ENCODE data around the gene HOOK2.

Gene HOOK2

DNA sequence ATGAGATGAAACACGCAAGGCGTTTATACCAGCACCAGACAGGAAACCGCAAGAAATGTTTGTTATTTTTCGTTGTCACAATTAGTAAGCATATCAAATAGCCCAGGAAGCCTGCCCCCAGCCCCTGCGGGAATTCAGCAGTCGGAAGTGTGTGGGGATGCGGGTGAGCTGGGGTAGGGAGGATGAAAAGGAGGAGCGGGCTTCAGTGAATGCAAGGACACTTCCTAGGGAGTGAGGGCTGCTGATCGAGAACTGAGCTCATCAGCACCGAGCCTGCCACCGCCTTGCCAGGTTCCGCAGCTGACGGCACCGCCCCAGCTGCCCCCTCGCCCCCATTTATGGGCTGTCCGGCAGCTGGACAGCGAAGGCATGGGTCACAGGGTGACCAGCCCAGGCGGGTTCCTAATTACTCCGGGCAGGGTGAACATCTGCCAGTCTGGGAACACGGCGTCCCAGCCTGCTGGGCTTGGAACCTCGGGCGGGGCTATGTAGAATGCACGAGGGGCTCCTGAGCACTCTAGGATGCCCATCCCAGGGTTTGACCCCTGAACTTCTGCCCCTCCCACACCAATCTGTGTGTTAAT, 25.3 kb downstream of the HOOK2 start:
- Histone ChIP-seq H3K36me3 (ENCODE audit: insufficient read depth, low read length) (peaks cover 6% of the 10 kb centered on the region; the same call in 1 of the 2 replicates), H3K9ac (ENCODE audit: low read depth, low read length, poor library complexity, severe bottlenecking) (no peak overlapping the region), H3K9me3 (ENCODE audit: insufficient read depth, low read depth, low read length) (peaks cover 3% of the 10 kb centered on the region; the same call in 1 of the 2 replicates), H3K4me1 (ENCODE audit: insufficient read depth, low read length, poor library complexity, severe bottlenecking) (no peaks in the 10 kb centered on the region), H2AFZ (ENCODE audit: low read length) (no peak overlapping the region), H3K27me3 (ENCODE audit: insufficient read depth, low read length, poor library complexity, severe bottlenecking) (no peaks in the 10 kb centered on the region), H4K20me1 (ENCODE audit: insufficient read depth, low read length, poor library complexity, severe bottlenecking) (no peaks in the 10 kb centered on the region), H3K9me2 (replicated peaks; ENCODE audit: low read depth, low read length) (no peaks in the 10 kb centered on the region), H3K4me2 (ENCODE audit: low read depth, low read length, poor library complexity, severe bottlenecking) (no peak overlapping the region), H3F3A (ENCODE audit: low read depth) (no peaks in the 10 kb centered on the region), H3K79me2 (ENCODE audit: insufficient read depth, low read length) (no peaks in the 10 kb centered on the region), H3K4me3 (ENCODE audit: low read length, poor library complexity, severe bottlenecking) (no peak overlapping the region)
- TF ChIP-seq EZH2phosphoT487 (IDR thresholded peaks at IDR 0.05; ENCODE audit: borderline replicate concordance): no peak
- TF ChIP-seq, protein P1, sequence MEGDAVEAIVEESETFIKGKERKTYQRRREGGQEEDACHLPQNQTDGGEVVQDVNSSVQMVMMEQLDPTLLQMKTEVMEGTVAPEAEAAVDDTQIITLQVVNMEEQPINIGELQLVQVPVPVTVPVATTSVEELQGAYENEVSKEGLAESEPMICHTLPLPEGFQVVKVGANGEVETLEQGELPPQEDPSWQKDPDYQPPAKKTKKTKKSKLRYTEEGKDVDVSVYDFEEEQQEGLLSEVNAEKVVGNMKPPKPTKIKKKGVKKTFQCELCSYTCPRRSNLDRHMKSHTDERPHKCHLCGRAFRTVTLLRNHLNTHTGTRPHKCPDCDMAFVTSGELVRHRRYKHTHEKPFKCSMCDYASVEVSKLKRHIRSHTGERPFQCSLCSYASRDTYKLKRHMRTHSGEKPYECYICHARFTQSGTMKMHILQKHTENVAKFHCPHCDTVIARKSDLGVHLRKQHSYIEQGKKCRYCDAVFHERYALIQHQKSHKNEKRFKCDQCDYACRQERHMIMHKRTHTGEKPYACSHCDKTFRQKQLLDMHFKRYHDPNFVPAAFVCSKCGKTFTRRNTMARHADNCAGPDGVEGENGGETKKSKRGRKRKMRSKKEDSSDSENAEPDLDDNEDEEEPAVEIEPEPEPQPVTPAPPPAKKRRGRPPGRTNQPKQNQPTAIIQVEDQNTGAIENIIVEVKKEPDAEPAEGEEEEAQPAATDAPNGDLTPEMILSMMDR (conservative IDR thresholded peaks at IDR 0.05; ENCODE audit: low read length): no peak

DNA sequence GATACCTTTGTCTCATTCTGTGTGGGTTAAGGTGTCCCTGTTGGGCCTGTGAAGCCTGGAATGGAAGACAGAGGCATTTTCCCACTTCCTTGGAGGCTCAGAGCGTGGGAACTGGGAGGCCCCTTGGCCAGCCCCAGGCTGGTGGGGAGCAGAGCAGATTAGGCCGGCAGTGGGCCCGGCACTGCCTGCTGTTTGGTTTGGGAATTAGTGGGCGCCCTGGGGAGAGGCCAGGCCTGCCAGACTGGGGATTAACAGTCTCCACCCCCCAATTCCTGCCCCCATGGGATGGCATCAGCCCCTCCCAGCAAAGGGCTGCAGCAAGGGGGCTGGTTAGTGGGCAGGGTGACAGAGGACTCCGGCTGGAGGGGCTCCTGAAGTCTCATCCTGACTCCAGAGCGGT, 26.9 kb downstream of the HOOK2 start:
- H3K9me3 ChIP-seq (ENCODE audit: insufficient read depth, low read depth, low read length): peaks cover 3% of the 10 kb centered on the region; the same call in 1 of the 2 replicates
- H3K9me2 ChIP-seq (replicated peaks; ENCODE audit: low read depth, low read length): no peaks in the 10 kb centered on the region
- H2AFZ ChIP-seq (ENCODE audit: low read length): no peak overlapping the region
- TF ChIP-seq EZH2phosphoT487 (IDR thresholded peaks at IDR 0.05; ENCODE audit: borderline replicate concordance): no peak
- TF ChIP-seq, protein P1 (conservative IDR thresholded peaks at IDR 0.05; ENCODE audit: low read length): no peak
- no peak overlapping the region for H3K9ac ChIP-seq (ENCODE audit: low read depth, low read length, poor library complexity, severe bottlenecking)
- H3F3A ChIP-seq (ENCODE audit: low read depth): no peaks in the 10 kb centered on the region
- no peaks in the 10 kb centered on the region for H3K79me2 ChIP-seq (ENCODE audit: insufficient read depth, low read length)
- no peaks in the 10 kb centered on the region for H3K27me3 ChIP-seq (ENCODE audit: insufficient read depth, low read length, poor library complexity, severe bottlenecking)
- no peak overlapping the region for H3K4me2 ChIP-seq (ENCODE audit: low read depth, low read length, poor library complexity, severe bottlenecking)
- H3K4me3 ChIP-seq (ENCODE audit: low read length, poor library complexity, severe bottlenecking): no peak overlapping the region
- H3K4me1 ChIP-seq (ENCODE audit: insufficient read depth, low read length, poor library complexity, severe bottlenecking): no peaks in the 10 kb centered on the region
- no peaks in the 10 kb centered on the region for H4K20me1 ChIP-seq (ENCODE audit: insufficient read depth, low read length, poor library complexity, severe bottlenecking)
- H3K36me3 ChIP-seq (ENCODE audit: insufficient read depth, low read length): peaks cover 6% of the 10 kb centered on the region; the same call in 1 of the 2 replicates

DNA sequence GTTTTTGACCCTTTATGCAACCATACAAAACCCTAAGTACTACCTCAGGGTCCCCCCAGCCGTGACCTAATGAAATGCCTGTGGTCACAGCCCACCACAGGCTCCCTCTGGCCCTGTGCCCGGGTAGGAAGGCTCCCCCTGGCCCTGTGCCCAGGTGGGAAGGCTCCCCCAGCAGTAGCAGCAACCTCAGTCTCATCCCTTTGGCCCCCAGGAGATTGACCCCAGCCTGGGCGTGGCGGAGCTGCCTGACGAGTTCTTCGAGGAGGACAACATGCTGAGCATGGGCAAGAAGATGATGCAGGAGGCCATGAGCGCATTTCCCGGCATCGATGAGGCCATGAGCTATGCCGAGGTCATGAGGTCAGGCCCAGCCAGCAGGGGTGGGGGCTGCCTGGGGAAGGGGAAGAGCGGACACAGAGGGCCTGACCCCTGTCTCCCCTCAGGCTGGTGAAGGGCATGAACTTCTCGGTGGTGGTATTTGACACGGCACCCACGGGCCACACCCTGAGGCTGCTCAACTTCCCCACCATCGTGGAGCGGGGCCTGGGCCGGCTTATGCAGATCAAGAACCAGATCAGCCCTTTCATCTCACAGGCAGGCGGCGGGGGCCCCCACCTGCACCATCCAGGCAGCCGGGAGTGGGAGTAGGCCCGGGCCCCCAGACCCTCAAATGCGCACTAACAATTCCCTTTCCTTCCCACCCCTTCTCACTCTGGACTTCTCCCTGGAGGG, 30.0 kb downstream of the HOOK2 start:
- H3K4me2 ChIP-seq (ENCODE audit: low read depth, low read length, poor library complexity, severe bottlenecking): no peak overlapping the region
- H3K9ac ChIP-seq (ENCODE audit: low read depth, low read length, poor library complexity, severe bottlenecking): no peak overlapping the region
- H3K36me3 ChIP-seq (ENCODE audit: insufficient read depth, low read length): peaks cover 6% of the 10 kb centered on the region; the same call in 1 of the 2 replicates
- no peak for TF ChIP-seq EZH2phosphoT487 (IDR thresholded peaks at IDR 0.05; ENCODE audit: borderline replicate concordance)
- TF ChIP-seq, protein P1 (conservative IDR thresholded peaks at IDR 0.05; ENCODE audit: low read length): no peak
- H2AFZ ChIP-seq (ENCODE audit: low read length): no peak overlapping the region
- peaks cover 3% of the 10 kb centered on the region; the same call in 1 of the 2 replicates for H3K9me3 ChIP-seq (ENCODE audit: insufficient read depth, low read depth, low read length)
- H3K4me3 ChIP-seq (ENCODE audit: low read length, poor library complexity, severe bottlenecking): no peak overlapping the region
- H3K9me2 ChIP-seq (replicated peaks; ENCODE audit: low read depth, low read length): no peaks in the 10 kb centered on the region
- H3K4me1 ChIP-seq (ENCODE audit: insufficient read depth, low read length, poor library complexity, severe bottlenecking): no peaks in the 10 kb centered on the region
- H3K27me3 ChIP-seq (ENCODE audit: insufficient read depth, low read length, poor library complexity, severe bottlenecking): no peaks in the 10 kb centered on the region
- no peaks in the 10 kb centered on the region for H4K20me1 ChIP-seq (ENCODE audit: insufficient read depth, low read length, poor library complexity, severe bottlenecking)
- H3F3A ChIP-seq (ENCODE audit: low read depth): no peaks in the 10 kb centered on the region
- H3K79me2 ChIP-seq (ENCODE audit: insufficient read depth, low read length): no peaks in the 10 kb centered on the region
